ENCODE data around the gene IL6. TPM values are rescaled to one million over a fixed set of nuclear protein-coding genes. Genes with fewer than 3 reads are reported as not detected.

Gene IL6
- total RNA-seq, 1 donor = 52.8 TPM

GRCh38 chr7:22713463-22713862 is 13.5 kb upstream of the IL6 start:
- H3K9me3 ChIP-seq (ENCODE audit: low read depth, low read length) = no peaks in the 10 kb centered on the region
- H3K4me2 ChIP-seq (ENCODE audit: insufficient read depth, low read length) = no peak overlapping the region
- no peaks in the 10 kb centered on the region for H4K20me1 ChIP-seq (ENCODE audit: insufficient read depth, low read length)
- TF ChIP-seq, protein P1, sequence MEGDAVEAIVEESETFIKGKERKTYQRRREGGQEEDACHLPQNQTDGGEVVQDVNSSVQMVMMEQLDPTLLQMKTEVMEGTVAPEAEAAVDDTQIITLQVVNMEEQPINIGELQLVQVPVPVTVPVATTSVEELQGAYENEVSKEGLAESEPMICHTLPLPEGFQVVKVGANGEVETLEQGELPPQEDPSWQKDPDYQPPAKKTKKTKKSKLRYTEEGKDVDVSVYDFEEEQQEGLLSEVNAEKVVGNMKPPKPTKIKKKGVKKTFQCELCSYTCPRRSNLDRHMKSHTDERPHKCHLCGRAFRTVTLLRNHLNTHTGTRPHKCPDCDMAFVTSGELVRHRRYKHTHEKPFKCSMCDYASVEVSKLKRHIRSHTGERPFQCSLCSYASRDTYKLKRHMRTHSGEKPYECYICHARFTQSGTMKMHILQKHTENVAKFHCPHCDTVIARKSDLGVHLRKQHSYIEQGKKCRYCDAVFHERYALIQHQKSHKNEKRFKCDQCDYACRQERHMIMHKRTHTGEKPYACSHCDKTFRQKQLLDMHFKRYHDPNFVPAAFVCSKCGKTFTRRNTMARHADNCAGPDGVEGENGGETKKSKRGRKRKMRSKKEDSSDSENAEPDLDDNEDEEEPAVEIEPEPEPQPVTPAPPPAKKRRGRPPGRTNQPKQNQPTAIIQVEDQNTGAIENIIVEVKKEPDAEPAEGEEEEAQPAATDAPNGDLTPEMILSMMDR (IDR thresholded peaks at IDR 0.05; ENCODE audit: extremely low read depth, low read depth, low read length) = no peak
- H3K4me3 ChIP-seq (ENCODE audit: insufficient read depth, low read length) = no peak overlapping the region
- H3K79me2 ChIP-seq (ENCODE audit: insufficient read depth, low read length) = no peaks in the 10 kb centered on the region
- no peaks in the 10 kb centered on the region for H3K36me3 ChIP-seq (ENCODE audit: insufficient read depth, low read length)
- no peak overlapping the region for H2AFZ ChIP-seq (ENCODE audit: low read length)
- H3K4me1 ChIP-seq (ENCODE audit: insufficient read depth, low read length) = peaks cover 14% of the 10 kb centered on the region
- no peak overlapping the region for H3K27ac ChIP-seq (ENCODE audit: low read depth, low read length)
- no peak for DNase-seq (ENCODE audit: insufficient read length, low spot score, missing footprints)
- H3K27me3 ChIP-seq (ENCODE audit: insufficient read depth, low read length) = no peaks in the 10 kb centered on the region

GRCh38 chr7:22715969-22716368 is 11.0 kb upstream of the IL6 start:
- Histone ChIP-seq H3K4me1 (ENCODE audit: insufficient read depth, low read length) (peaks cover 23% of the 10 kb centered on the region), H3K27ac (ENCODE audit: low read depth, low read length) (no peak overlapping the region), H3K4me2 (ENCODE audit: insufficient read depth, low read length) (no peak overlapping the region), H3K9me3 (ENCODE audit: low read depth, low read length) (no peaks in the 10 kb centered on the region), H3K4me3 (ENCODE audit: insufficient read depth, low read length) (no peak overlapping the region), H4K20me1 (ENCODE audit: insufficient read depth, low read length) (no peaks in the 10 kb centered on the region), H3K79me2 (ENCODE audit: insufficient read depth, low read length) (no peaks in the 10 kb centered on the region), H3K27me3 (ENCODE audit: insufficient read depth, low read length) (no peaks in the 10 kb centered on the region), H2AFZ (ENCODE audit: low read length) (no peak overlapping the region), H3K36me3 (ENCODE audit: insufficient read depth, low read length) (no peaks in the 10 kb centered on the region)
- no peak for DNase-seq (ENCODE audit: insufficient read length, low spot score, missing footprints)
- TF ChIP-seq, protein P1 (IDR thresholded peaks at IDR 0.05; ENCODE audit: extremely low read depth, low read depth, low read length) = no peak

- H3K4me1 ChIP-seq (ENCODE audit: insufficient read depth, low read length) = peaks cover 34% of the 10 kb centered on the region
- peak; percentile 62 for DNase-seq (ENCODE audit: insufficient read length, low spot score, missing footprints)
- no peaks in the 10 kb centered on the region for H3K36me3 ChIP-seq (ENCODE audit: insufficient read depth, low read length)
- no peaks in the 10 kb centered on the region for H3K27me3 ChIP-seq (ENCODE audit: insufficient read depth, low read length)
- H3K4me3 ChIP-seq (ENCODE audit: insufficient read depth, low read length) = peak overlapping the region; percentile 9
- H3K27ac ChIP-seq (ENCODE audit: low read depth, low read length) = peak overlapping the region; percentile 96
- peak overlapping the region; percentile 39 for H2AFZ ChIP-seq (ENCODE audit: low read length)
- TF ChIP-seq, protein P1 (IDR thresholded peaks at IDR 0.05; ENCODE audit: extremely low read depth, low read depth, low read length) = no peak
- no peaks in the 10 kb centered on the region for H3K9me3 ChIP-seq (ENCODE audit: low read depth, low read length)
- no peaks in the 10 kb centered on the region for H3K79me2 ChIP-seq (ENCODE audit: insufficient read depth, low read length)
- peak overlapping the region; percentile 65 for H3K4me2 ChIP-seq (ENCODE audit: insufficient read depth, low read length)
- no peaks in the 10 kb centered on the region for H4K20me1 ChIP-seq (ENCODE audit: insufficient read depth, low read length)
Measured at GRCh38 chr7:22717760-22718159, 9.2 kb upstream of the IL6 start.

DNA sequence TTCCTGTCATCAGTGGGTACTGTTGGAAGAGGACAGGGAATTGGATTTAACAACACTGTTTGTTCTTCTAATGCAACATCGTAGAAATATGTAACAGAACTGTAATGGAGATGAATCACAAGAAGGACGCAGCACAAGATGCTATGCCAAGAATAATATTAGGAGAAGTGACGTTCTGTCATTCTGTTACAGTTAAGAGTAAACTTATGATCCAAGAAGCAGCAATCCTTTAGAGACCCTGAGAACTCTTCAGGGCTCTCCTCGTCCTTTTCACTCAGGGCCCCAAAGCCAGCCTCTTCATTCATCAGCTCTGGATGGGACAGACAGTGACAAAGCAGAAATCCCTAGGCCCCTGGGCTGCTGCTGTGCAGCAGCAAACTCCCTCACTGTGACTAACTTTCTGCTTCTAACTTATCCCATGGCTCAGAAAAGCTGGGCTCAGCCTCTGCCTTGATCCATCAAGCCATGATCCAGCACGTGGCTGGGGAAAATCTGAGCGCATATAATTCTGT is 8.7 kb upstream of the IL6 start:
- Histone ChIP-seq H3K79me2 (ENCODE audit: insufficient read depth, low read length) (no peaks in the 10 kb centered on the region), H3K4me2 (ENCODE audit: insufficient read depth, low read length) (peak overlapping the region; percentile 65), H2AFZ (ENCODE audit: low read length) (no peak overlapping the region), H3K9me3 (ENCODE audit: low read depth, low read length) (no peaks in the 10 kb centered on the region), H3K4me1 (ENCODE audit: insufficient read depth, low read length) (peaks cover 39% of the 10 kb centered on the region), H3K36me3 (ENCODE audit: insufficient read depth, low read length) (no peaks in the 10 kb centered on the region), H3K27ac (ENCODE audit: low read depth, low read length) (peak overlapping the region; percentile 96), H3K4me3 (ENCODE audit: insufficient read depth, low read length) (no peak overlapping the region), H4K20me1 (ENCODE audit: insufficient read depth, low read length) (no peaks in the 10 kb centered on the region), H3K27me3 (ENCODE audit: insufficient read depth, low read length) (no peaks in the 10 kb centered on the region)
- peak; percentile 82 for DNase-seq (ENCODE audit: insufficient read length, low spot score, missing footprints)
- TF ChIP-seq, protein P1 (IDR thresholded peaks at IDR 0.05; ENCODE audit: extremely low read depth, low read depth, low read length) = no peak
